Keratinocyte (primary cell): ENCODE measurements around the gene NRXN2. TPM values are rescaled to one million over a fixed set of nuclear protein-coding genes. Genes with fewer than 3 reads are reported as not detected.

Source experiments
- DNase-seq: peaks from one replicate; pipeline ENCODE4 v3.0.0-alpha.2; 2011; ENCODE audit warnings: low read depth, missing footprints, low spot score
- FAIRE-seq: peaks from 2 replicates; lab custom pipeline; 2011; peaks lifted over from hg19 to GRCh38; lab: Jason Lieb, UNC
- H2AFZ ChIP-seq: 2 replicates; pipeline ENCODE4 v1.6.0; 2012; ENCODE audit warnings: low read length, control low read depth, inconsistent platforms; ENCODE audit not compliant: control insufficient read depth
- H3K27ac ChIP-seq: 2 replicates; pipeline ENCODE4 v1.5.1; 2011; ENCODE audit warnings: low read length; ENCODE audit not compliant: control insufficient read depth, insufficient read depth
- H3K27me3 ChIP-seq: 3 replicates; pipeline ENCODE4 v1.6.0; 2011; ENCODE audit warnings: low read length; ENCODE audit not compliant: control insufficient read depth, insufficient read depth; ENCODE audit errors: extremely low read depth
- H3K36me3 ChIP-seq, 2 experiments: 2 replicates in 1 of 2; 3 replicates in 1 of 2; pipeline ENCODE4 v1.5.1; 2011; ENCODE audit warnings: low read length in 2 of 2, mild to moderate bottlenecking in 1 of 2; ENCODE audit not compliant: control insufficient read depth in 2 of 2, insufficient read depth in 2 of 2; ENCODE audit errors: extremely low read depth in 1 of 2
- H3K4me1 ChIP-seq: 3 replicates; pipeline ENCODE4 v1.5.1; 2011; ENCODE audit warnings: low read length; ENCODE audit not compliant: control insufficient read depth, insufficient read depth; ENCODE audit errors: extremely low read depth
- H3K4me2 ChIP-seq: 3 replicates; pipeline ENCODE4 v1.6.0; 2011; ENCODE audit warnings: low read depth, low read length; ENCODE audit not compliant: control insufficient read depth, insufficient read depth; ENCODE audit errors: extremely low read depth
- H3K4me3 ChIP-seq, 3 experiments: fragments of 200-600 bp in 1 of 3; sonication (generic) in 1 of 3; 2 replicates in 2 of 3; 3 replicates in 1 of 3; pipeline ENCODE4 v1.5.1; 2011 to 2016; ENCODE audit warnings: low read length in 3 of 3, mild to moderate bottlenecking in 3 of 3, control low read depth in 2 of 3, inconsistent platforms in 1 of 3, low read depth in 1 of 3, mixed read lengths in 1 of 3, mixed run types in 1 of 3, moderate library complexity in 1 of 3; ENCODE audit not compliant: control insufficient read depth in 2 of 3, insufficient read depth in 2 of 3; ENCODE audit errors: extremely low read depth in 1 of 3
- H3K79me2 ChIP-seq: 2 replicates; pipeline ENCODE4 v1.6.0; 2012; ENCODE audit warnings: low read length; ENCODE audit not compliant: control insufficient read depth, insufficient read depth
- H3K9ac ChIP-seq: 3 replicates; pipeline ENCODE4 v1.6.0; 2011; ENCODE audit warnings: low read length; ENCODE audit not compliant: control insufficient read depth, insufficient read depth; ENCODE audit errors: extremely low read depth
- H3K9me1 ChIP-seq: 3 replicates; pipeline ENCODE4 v1.6.0; 2011; ENCODE audit warnings: low read length; ENCODE audit not compliant: control insufficient read depth, insufficient read depth; ENCODE audit errors: extremely low read depth
- H3K9me3 ChIP-seq: 2 replicates; pipeline ENCODE4 v1.5.1; 2012; ENCODE audit warnings: low read depth, low read length; ENCODE audit not compliant: control insufficient read depth
- H4K20me1 ChIP-seq: 3 replicates; pipeline ENCODE4 v1.6.0; 2011; ENCODE audit warnings: low read length; ENCODE audit not compliant: control insufficient read depth, insufficient read depth; ENCODE audit errors: extremely low read depth
- CTCF ChIP-seq, 3 experiments: IDR thresholded peaks in 1 of 3; conservative IDR thresholded peaks in 1 of 3; optimal IDR thresholded peaks in 1 of 3; 2 replicates in 2 of 3; 3 replicates in 1 of 3; pipeline versions ENCODE3 to v1.5.1; 2011; ENCODE audit warnings: low read length in 3 of 3, mild to moderate bottlenecking in 3 of 3, moderate library complexity in 2 of 3, control low read depth in 1 of 3, inconsistent platforms in 1 of 3; ENCODE audit not compliant: insufficient read depth in 2 of 3; ENCODE audit errors: extremely low read depth in 1 of 3
- EZH2 ChIP-seq: IDR thresholded peaks from one replicate; pipeline ENCODE4 v1.6.1; 2012; ENCODE audit warnings: inconsistent platforms, mild to moderate bottlenecking, low read length, moderate library complexity
- dilution Hi-C: fragments of 300-500 bp; cut with MboI; formaldehyde crosslinking; loops from one replicate; pipeline ENCODE4 v1.7.0; 2020; ENCODE audit warnings: low sequenced_read_pairs; ENCODE audit not compliant: extremely low pct_ligation_motif_present
- polyA plus RNA-seq, 5 experiments: library from polyadenylated mRNA; depleted of rRNA in 3 of 5; stranded (reverse) in 3 of 5; stranded (forward) in 1 of 5; unstranded in 1 of 5; fragments of >200 nt; gene quantifications; 1 replicate in 1 of 5; 2 replicates in 3 of 5; 3 replicates in 1 of 5; pipeline versions ENCODE4 v1.2.1 to v1.2.3, GENCODE V29; 2011 to 2012; ENCODE audit warnings: missing spikeins in 2 of 5, low read depth in 1 of 5, low replicate concordance in 1 of 5

The NRXN2 gene
- polyA plus RNA-seq, 1 donor (not counting 4 experiments of a cell fraction or from before 2014, with no cell fraction given), result not detected

- H3K27me3 ChIP-seq, result peaks cover 28% of the 10 kb centered on the region
- no peaks in the 10 kb centered on the region for H4K20me1 ChIP-seq
- no peaks in the 10 kb centered on the region for H3K4me1 ChIP-seq
- H3K79me2 ChIP-seq, result no peaks in the 10 kb centered on the region
- H3K9me3 ChIP-seq, result no peaks in the 10 kb centered on the region
- dilution Hi-C loops, result no loop called here
- no peaks in the 10 kb centered on the region for H3K9me1 ChIP-seq
- TF ChIP-seq EZH2, result no peak
- TF ChIP-seq CTCF (optimal IDR thresholded peaks at IDR 0.05 in 1 of 3, IDR thresholded peaks at IDR 0.05 in 1 of 3, conservative IDR thresholded peaks at IDR 0.05 in 1 of 3; ENCODE audit: extremely low read depth in 1 of 3, insufficient read depth in 2 of 3, low read length in 3 of 3), result no peak
- no peak overlapping the region for H2AFZ ChIP-seq
- H3K4me3 ChIP-seq, result no peak overlapping the region
- no peak overlapping the region for H3K27ac ChIP-seq
- H3K36me3 ChIP-seq, result no peaks in the 10 kb centered on the region
- no peak for DNase-seq
- no peak overlapping the region for H3K4me2 ChIP-seq
- H3K9ac ChIP-seq, result no peak overlapping the region
- no peak for FAIRE-seq
These were observed 12.1 kb upstream of the NRXN2 start for GRCh38 chr11:64734811-64735724.

DNA sequence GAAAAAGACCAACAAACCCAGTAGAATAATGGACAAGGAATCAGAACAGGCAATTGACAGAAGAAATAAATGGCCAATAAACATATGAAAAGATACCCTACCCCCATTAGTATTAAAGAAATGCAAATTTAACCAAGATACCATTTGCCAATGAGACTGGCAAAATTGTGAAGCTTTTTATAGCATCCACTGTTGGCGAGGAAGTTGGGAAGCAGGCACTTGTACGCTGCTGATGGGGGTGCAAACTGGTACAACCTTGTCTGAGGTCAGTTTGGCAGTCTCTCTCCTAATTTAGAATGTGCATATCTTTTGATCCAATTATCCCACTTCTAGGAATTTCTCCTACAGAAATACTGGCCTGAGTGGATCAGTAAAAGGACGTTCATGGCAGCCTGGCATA is 8.6 kb upstream of the NRXN2 start:
- Histone ChIP-seq H3K9me3 (no peaks in the 10 kb centered on the region), H3K9me1 (no peaks in the 10 kb centered on the region), H3K4me2 (no peak overlapping the region), H4K20me1 (no peaks in the 10 kb centered on the region), H2AFZ (no peak overlapping the region), H3K27ac (no peak overlapping the region), H3K4me1 (no peaks in the 10 kb centered on the region), H3K36me3 (no peaks in the 10 kb centered on the region), H3K27me3 (peaks cover 18% of the 10 kb centered on the region), H3K4me3 (no peak overlapping the region), H3K9ac (no peak overlapping the region), H3K79me2 (no peaks in the 10 kb centered on the region)
- DNase-seq (no peak), FAIRE-seq (no peak)
- dilution Hi-C loops, result no loop called here
- TF ChIP-seq CTCF (optimal IDR thresholded peaks at IDR 0.05 in 1 of 3, IDR thresholded peaks at IDR 0.05 in 1 of 3, conservative IDR thresholded peaks at IDR 0.05 in 1 of 3; ENCODE audit: extremely low read depth in 1 of 3, insufficient read depth in 2 of 3, low read length in 3 of 3) (no peak), EZH2 (no peak)
